Calu3 (cell line): ENCODE measurements around the gene MRPL1. TPM values are rescaled to one million over a fixed set of nuclear protein-coding genes. Genes with fewer than 3 reads are reported as not detected.
"Not testable (repeated sequence)": the region's sequence is repeated elsewhere in the genome, so short reads cannot be mapped to it uniquely, and the experiment has no call there.

Experiments
- BruUV-seq: library from RNA; stranded (reverse); fragments of 400-500 nt; replicated peaks from 2 replicates; lab custom pipeline; 2021; lab: Mats Ljungman, UMichigan
- CTCF ChIA-PET: fragments of 300-600 bp; sonication (Branson Sonifier 250); formaldehyde crosslinking; loops from one replicate; lab custom pipeline; 2022; ENCODE audit warnings: antibody characterized with exemption; lab: Charles Lee
- DNase-seq: peaks from one replicate; pipeline ENCODE4 v3.0.0; 2022
- H3K27ac Mint-ChIP-seq: one replicate; pipeline ENCODE4 v1.8.0; 2022; ENCODE audit warnings: mixed read lengths; ENCODE audit not compliant: unreplicated experiment
- H3K27me3 Mint-ChIP-seq: one replicate; pipeline ENCODE4 v1.8.0; 2022; ENCODE audit warnings: mixed read lengths; ENCODE audit not compliant: unreplicated experiment
- H3K36me3 Mint-ChIP-seq: one replicate; pipeline ENCODE4 v1.8.0; 2022; ENCODE audit warnings: mild to moderate bottlenecking, moderate library complexity, mixed read lengths; ENCODE audit not compliant: insufficient read depth, unreplicated experiment
- H3K4me1 Mint-ChIP-seq: one replicate; pipeline ENCODE4 v1.8.0; 2022; ENCODE audit warnings: mild to moderate bottlenecking, low read depth, mixed read lengths; ENCODE audit not compliant: unreplicated experiment
- H3K4me3 Mint-ChIP-seq: one replicate; pipeline ENCODE4 v1.8.0; 2022; ENCODE audit warnings: mild to moderate bottlenecking, low read depth, moderate library complexity, mixed read lengths; ENCODE audit not compliant: unreplicated experiment
- H3K9me3 Mint-ChIP-seq: one replicate; pipeline ENCODE4 v1.8.0; 2022; ENCODE audit warnings: low read depth, mixed read lengths; ENCODE audit not compliant: unreplicated experiment
- CTCF ChIP-seq: fragments of 200-600 bp; IDR thresholded peaks from one replicate; pipeline ENCODE4 v1.8.0; 2022; ENCODE audit warnings: antibody characterized with exemption; ENCODE audit not compliant: unreplicated experiment
- intact Hi-C: fragments of 100-400 bp; cut with micrococcal nuclease; formaldehyde crosslinking; loops from one replicate; pipeline ENCODE4 v1.10.0; 2022; ENCODE audit not compliant: unreplicated experiment
- total RNA-seq: library from RNA; stranded (reverse); gene quantifications from 2 replicates; pipeline ENCODE4 v1.2.3, GENCODE V29; 2022

Gene MRPL1
- total RNA-seq, 1 experiment from 2014 or later, result 29.3 TPM

- DNase-seq, result no peak
- TF ChIP-seq CTCF, result no peak
- Mint-ChIP-seq H3K27me3 (no peaks in the 10 kb centered on the region), H3K36me3 (peaks cover 33% of the 10 kb centered on the region), H3K4me1 (peaks cover 10% of the 10 kb centered on the region), H3K4me3 (peak overlapping the region; percentile 95), H3K9me3 (no peaks in the 10 kb centered on the region), H3K27ac (peak overlapping the region; percentile 98)
- intact Hi-C loops, result no loop called here
- CTCF ChIA-PET, result interaction anchor here (0.6 kb wide), 1 partner anchor 44 kb away, joined by 3 read pairs; no protein-coding TSS in a partner anchor
- no TSS peak for BruUV-seq
Measured at GRCh38 chr4:77861495-77861894, 1.1 kb upstream of the MRPL1 start.

DNA sequence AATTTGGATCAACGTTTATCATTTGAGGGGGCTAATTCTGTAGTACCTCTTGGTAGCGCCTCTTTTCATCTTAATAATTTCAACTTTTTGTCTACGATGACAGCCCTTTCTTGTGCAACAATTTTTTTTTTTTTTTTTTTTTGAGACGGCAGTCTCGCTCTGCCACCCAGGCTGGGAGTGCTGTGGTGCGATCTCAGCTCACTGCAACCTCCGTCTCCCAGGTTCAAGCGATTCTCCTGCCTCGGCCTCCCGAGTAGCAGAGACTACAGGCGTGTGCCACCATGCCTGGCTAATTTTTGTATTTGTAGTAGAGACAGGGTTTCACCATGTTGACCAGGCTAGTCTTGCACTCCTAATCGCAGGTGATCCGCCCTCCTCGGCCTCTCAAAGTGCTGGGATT lies 711 bp downstream of the MRPL1 start:
- H3K27ac Mint-ChIP-seq, result peak overlapping the region; percentile 98
- peak overlapping the region; percentile 95 for H3K4me3 Mint-ChIP-seq
- BruUV-seq, result TSS peak; percentile 36
- H3K27me3 Mint-ChIP-seq, H3K9me3 Mint-ChIP-seq, intact Hi-C loops, DNase-seq: not testable (repeated sequence)
- CTCF ChIA-PET, result interaction anchor here (0.7 to 1.0 kb wide), 2 partner anchors 15 to 1592 kb away, joined by 3 read pairs; no protein-coding TSS in a partner anchor
- peaks cover 33% of the 10 kb centered on the region for H3K36me3 Mint-ChIP-seq
- H3K4me1 Mint-ChIP-seq, result peaks cover 12% of the 10 kb centered on the region

DNA sequence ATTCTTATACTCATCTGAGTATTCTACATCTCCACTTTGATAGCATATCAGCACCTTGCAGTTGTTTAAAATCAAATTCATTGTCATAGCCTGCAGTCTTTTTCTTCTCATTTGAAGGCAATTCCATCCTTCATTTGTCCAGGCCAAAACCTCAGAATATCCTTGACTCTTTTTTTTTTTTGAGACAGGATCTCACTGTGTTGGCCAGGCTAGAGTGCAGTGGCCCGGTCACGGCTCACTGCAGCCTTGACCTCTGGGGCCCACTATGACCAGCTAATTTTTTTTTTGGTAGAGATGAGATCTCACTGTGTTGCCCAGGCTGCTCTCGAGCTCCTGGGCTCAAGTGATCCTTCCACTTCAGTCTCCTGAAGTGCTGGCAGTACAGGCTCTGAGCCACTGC lies 2.6 kb downstream of the MRPL1 start:
- no peak for TF ChIP-seq CTCF
- Mint-ChIP-seq H3K4me3 (no peak overlapping the region), H3K27ac (no peak overlapping the region), H3K4me1 (peaks cover 18% of the 10 kb centered on the region), H3K9me3 (no peaks in the 10 kb centered on the region), H3K36me3 (peaks cover 33% of the 10 kb centered on the region), H3K27me3 (no peaks in the 10 kb centered on the region)
- CTCF ChIA-PET, result no interaction called here
- no peak for DNase-seq
- no TSS peak for BruUV-seq
- intact Hi-C loops, result no loop called here

- peaks cover 5% of the 10 kb centered on the region for H3K36me3 Mint-ChIP-seq
- no TSS peak for BruUV-seq
- H3K4me3 Mint-ChIP-seq, result no peak overlapping the region
- intact Hi-C loops, result no loop called here
- no peak overlapping the region for H3K27ac Mint-ChIP-seq
- no peaks in the 10 kb centered on the region for H3K27me3 Mint-ChIP-seq
- DNase-seq, result no peak
- H3K9me3 Mint-ChIP-seq, result no peaks in the 10 kb centered on the region
- CTCF ChIA-PET, result no interaction called here
- no peak for TF ChIP-seq CTCF
- H3K4me1 Mint-ChIP-seq, result peaks cover 9% of the 10 kb centered on the region
Measured at GRCh38 chr4:77872723-77873445, 10.3 kb downstream of the MRPL1 start.

DNA sequence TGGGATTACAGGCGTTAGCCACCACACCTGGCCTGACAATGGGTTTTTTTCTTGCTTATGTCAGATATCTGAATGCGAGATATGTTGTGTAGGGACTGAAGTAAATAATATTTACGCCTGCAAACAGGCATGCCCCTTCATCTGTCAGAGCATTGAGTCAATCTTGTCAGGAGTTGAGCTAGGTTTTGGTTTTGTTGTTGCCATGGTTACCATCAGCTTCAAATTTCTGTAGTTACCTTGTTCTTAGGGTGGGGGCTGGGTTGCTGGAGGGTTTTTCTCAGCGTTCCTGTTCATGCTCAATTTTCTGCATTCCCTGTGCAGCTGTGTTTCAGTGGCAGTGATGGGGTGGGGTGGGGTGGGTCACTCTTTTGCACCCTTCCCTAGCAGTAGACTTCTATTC lies 14.5 kb downstream of the MRPL1 start:
- BruUV-seq, result no TSS peak
- peaks cover 5% of the 10 kb centered on the region for H3K36me3 Mint-ChIP-seq

More for the DNA sequence above, 14.5 kb downstream of the MRPL1 start:
- H3K4me1 Mint-ChIP-seq, result peaks cover 10% of the 10 kb centered on the region
- no peak for TF ChIP-seq CTCF
- H3K9me3 Mint-ChIP-seq, result no peaks in the 10 kb centered on the region
- H3K4me3 Mint-ChIP-seq, result no peak overlapping the region
- no peak overlapping the region for H3K27ac Mint-ChIP-seq
- no peaks in the 10 kb centered on the region for H3K27me3 Mint-ChIP-seq
- intact Hi-C loops, result no loop called here
- no peak for DNase-seq
- CTCF ChIA-PET, result interaction anchor here (0.6 kb wide), 1 partner anchor 503 kb away, joined by 3 read pairs; no protein-coding TSS in a partner anchor
